ENCODE results near the gene GOLPH3. TPM values are rescaled to one million over a fixed set of nuclear protein-coding genes. Genes with fewer than 3 reads are reported as not detected.
"Not testable (repeated sequence)": the region's sequence is repeated elsewhere in the genome, so short reads cannot be mapped to it uniquely, and the experiment has no call there.

The GOLPH3 gene
- polyA plus RNA-seq, 2 donors = 31.9 to 34.9 TPM

DNA sequence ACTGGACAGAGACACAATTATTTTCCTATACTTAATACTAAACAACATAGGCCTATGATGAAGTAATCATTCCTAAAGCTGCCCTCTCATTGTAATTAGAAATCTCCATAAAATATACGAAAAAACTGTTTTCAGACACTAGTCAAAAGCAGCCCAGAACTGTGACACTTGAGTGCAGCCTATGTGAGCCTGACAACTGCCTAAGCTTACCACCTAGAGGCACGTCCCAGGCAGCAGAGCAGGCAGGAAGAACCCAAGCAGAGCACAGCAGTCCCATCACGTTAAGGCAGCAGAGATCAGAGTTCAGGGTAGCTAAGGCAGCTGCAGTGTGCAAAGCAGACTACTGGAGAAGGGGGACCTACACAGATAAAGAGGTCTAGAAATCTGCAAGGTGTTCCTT lies 46.4 kb downstream of the GOLPH3 start:
- Histone ChIP-seq H3K27ac (ENCODE audit: low read depth in 2 of 2, low read length in 1 of 2) (no peak overlapping the region), H3K4me3 (ENCODE audit: low read depth in 1 of 2, low read length in 2 of 2) (no peak overlapping the region), H3K4me1 (ENCODE audit: control insufficient read depth in 2 of 2, insufficient read depth in 2 of 2, low read length in 1 of 2) (peaks cover 0 to 2% of the 10 kb centered on the region in 2 donors), H3K36me3 (ENCODE audit: control insufficient read depth in 2 of 2, insufficient read depth in 2 of 2, low read length in 1 of 2) (peaks cover 3 to 4% of the 10 kb centered on the region in 2 donors), H3K27me3 (ENCODE audit: control insufficient read depth in 1 of 2, insufficient read depth in 2 of 2, low read length in 2 of 2) (no peaks in the 10 kb centered on the region), H3K9me3 (ENCODE audit: control insufficient read depth in 2 of 2, insufficient read depth in 1 of 2, low read depth in 1 of 2, low read length in 1 of 2) (no peaks in the 10 kb centered on the region)
- WGBS, 2 donors = 72 to 80% methylated on average over 3 of the region's 3 CpGs

DNA sequence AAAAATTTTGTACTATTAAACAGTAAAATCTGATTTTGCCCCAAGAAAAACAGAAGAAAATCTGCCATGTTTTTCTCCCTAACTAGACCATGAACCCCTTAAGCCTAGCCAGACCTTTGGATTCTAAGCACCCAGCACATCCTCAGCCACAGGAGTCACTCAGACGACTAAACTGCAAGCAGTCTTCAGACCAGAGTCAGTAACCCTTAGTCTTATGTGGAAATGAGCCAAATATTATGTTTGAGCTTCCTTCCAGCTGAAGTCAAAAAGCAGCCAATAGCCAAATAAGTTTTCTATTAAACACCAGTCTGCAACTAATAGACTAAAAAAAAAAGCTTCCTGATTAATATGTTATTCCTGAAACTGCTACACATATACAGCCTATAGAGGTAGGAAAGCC lies 47.4 kb downstream of the GOLPH3 start:
- peaks cover 0 to 2% of the 10 kb centered on the region in 2 donors for H3K4me1 ChIP-seq (ENCODE audit: control insufficient read depth in 2 of 2, insufficient read depth in 2 of 2, low read length in 1 of 2)
- H3K9me3 ChIP-seq (ENCODE audit: control insufficient read depth in 2 of 2, insufficient read depth in 1 of 2, low read depth in 1 of 2, low read length in 1 of 2) = no peaks in the 10 kb centered on the region
- no peak overlapping the region for H3K27ac ChIP-seq (ENCODE audit: low read depth in 2 of 2, low read length in 1 of 2)
- H3K36me3 ChIP-seq (ENCODE audit: control insufficient read depth in 2 of 2, insufficient read depth in 2 of 2, low read length in 1 of 2) = peaks cover 4 to 7% of the 10 kb centered on the region in 2 donors
- no peak overlapping the region for H3K4me3 ChIP-seq (ENCODE audit: low read depth in 1 of 2, low read length in 2 of 2)
- H3K27me3 ChIP-seq (ENCODE audit: control insufficient read depth in 1 of 2, insufficient read depth in 2 of 2, low read length in 2 of 2) = no peaks in the 10 kb centered on the region
- 35 to 53% methylated on average over 1 of the region's 1 CpG for WGBS, 2 donors

DNA sequence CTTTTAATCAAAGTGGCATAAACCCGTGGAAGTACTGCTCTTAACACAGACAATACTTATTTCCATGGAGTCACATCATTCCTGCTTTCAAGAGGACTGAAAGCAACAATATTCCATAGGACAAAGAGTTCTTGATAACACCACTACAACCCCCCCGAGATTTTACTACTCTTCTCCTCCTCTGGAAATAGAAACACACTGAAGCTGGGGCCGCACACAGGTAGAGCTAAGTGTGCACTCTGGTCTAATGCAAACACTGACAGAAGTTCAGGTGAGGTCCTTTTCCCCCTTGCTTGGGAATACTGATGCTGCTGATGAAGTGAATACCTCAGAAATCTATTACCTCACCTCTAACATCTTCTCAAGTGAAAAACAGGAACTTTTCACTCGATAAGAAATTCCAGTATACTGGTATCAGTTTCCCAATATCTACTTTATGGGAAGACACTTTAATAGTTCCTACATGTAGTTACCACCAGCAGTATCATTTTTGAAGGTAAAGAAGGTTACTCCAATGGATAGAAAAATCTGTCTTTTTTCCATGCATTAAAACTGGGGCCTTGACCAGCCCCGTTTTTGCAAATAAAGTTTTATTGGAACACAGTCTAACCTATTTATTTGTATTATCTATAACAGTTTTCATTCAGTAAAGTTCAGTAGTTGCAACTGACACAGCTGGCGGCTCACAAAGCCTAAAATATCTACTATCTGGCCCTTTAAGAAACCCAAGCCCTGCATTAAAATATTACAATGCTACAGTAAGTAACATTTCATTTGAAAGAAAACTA lies 50.0 kb downstream of the GOLPH3 start:
- H3K4me3 ChIP-seq (ENCODE audit: low read depth in 1 of 2, low read length in 2 of 2) = no peak overlapping the region
- peaks cover 0 to 2% of the 10 kb centered on the region in 2 donors for H3K4me1 ChIP-seq (ENCODE audit: control insufficient read depth in 2 of 2, insufficient read depth in 2 of 2, low read length in 1 of 2)
- no peaks in the 10 kb centered on the region for H3K9me3 ChIP-seq (ENCODE audit: control insufficient read depth in 2 of 2, insufficient read depth in 1 of 2, low read depth in 1 of 2, low read length in 1 of 2)

DNA sequence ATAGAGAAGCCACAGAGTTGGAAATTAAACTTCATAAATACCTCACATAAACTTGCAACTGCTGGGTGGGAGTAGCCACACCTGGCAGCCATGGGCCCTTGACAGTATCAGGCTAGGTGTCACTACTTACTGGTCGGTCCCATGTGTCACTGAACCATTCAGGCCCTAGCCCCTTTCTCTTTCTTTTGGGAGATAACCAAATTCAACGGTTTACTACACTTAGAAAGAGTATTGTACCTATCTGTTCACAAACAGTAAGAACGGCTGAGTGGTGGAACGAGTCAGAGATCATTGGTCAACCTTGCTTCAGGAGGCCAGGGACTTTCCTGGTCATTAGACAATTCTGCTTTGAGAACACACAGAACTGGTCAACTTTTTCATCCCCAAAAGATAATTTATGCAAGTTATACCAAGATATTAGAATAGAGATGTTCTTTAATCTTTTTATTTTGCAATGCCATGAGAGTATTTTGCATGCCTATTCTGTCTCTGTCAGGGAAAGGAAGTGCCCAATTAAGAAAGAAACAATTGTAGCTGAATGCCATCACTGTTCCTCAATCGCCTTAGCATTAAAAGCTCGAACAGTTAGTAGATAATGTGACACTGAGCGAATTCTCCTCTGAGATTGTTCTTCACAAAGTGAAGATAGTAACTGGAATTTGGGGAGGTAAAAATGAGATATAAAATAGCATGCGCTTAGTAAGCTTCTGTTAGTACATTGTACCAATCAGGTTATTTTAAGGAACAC lies 50.9 kb downstream of the GOLPH3 start:
- no peak overlapping the region for H3K4me3 ChIP-seq (ENCODE audit: low read depth in 1 of 2, low read length in 2 of 2)
- no peaks in the 10 kb centered on the region for H3K9me3 ChIP-seq (ENCODE audit: control insufficient read depth in 2 of 2, insufficient read depth in 1 of 2, low read depth in 1 of 2, low read length in 1 of 2)
- no peaks in the 10 kb centered on the region for H3K27me3 ChIP-seq (ENCODE audit: control insufficient read depth in 1 of 2, insufficient read depth in 2 of 2, low read length in 2 of 2)
- peaks cover 4 to 7% of the 10 kb centered on the region in 2 donors for H3K36me3 ChIP-seq (ENCODE audit: control insufficient read depth in 2 of 2, insufficient read depth in 2 of 2, low read length in 1 of 2)
- H3K27ac ChIP-seq (ENCODE audit: low read depth in 2 of 2, low read length in 1 of 2) = no peak overlapping the region
- peaks cover 0 to 2% of the 10 kb centered on the region in 2 donors for H3K4me1 ChIP-seq (ENCODE audit: control insufficient read depth in 2 of 2, insufficient read depth in 2 of 2, low read length in 1 of 2)
- 88 to 92% methylated on average over 8 of the region's 8 CpGs for WGBS, 2 donors

More for the DNA sequence above, 50.0 kb downstream of the GOLPH3 start:
- no peak overlapping the region for H3K27ac ChIP-seq (ENCODE audit: low read depth in 2 of 2, low read length in 1 of 2)
- H3K27me3 ChIP-seq (ENCODE audit: control insufficient read depth in 1 of 2, insufficient read depth in 2 of 2, low read length in 2 of 2) = no peaks in the 10 kb centered on the region
- H3K36me3 ChIP-seq (ENCODE audit: control insufficient read depth in 2 of 2, insufficient read depth in 2 of 2, low read length in 1 of 2) = peaks cover 4 to 7% of the 10 kb centered on the region in 2 donors
- WGBS, 2 donors = 83 to 86% methylated on average over 6 of the region's 6 CpGs

DNA sequence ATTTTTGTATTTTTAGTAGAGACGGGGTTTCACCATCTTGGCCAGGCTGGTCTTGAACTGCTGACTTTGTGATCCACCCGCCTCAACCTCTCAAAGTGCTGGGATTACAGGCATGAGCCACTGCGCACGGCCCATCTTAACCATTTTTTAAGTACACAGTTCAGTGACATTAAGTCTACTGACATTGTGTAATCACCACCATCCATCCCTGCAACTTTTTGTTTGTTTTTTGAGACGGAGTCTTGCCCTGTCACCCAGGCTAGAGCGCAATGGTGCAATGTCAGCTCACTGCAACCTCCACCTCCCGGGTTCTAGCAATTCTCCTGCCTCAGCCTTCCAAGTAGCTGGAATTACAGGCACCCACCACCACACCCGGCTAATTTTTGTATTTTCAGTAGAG lies 55.2 kb downstream of the GOLPH3 start:
- H3K9me3 ChIP-seq (ENCODE audit: control insufficient read depth in 2 of 2, insufficient read depth in 1 of 2, low read depth in 1 of 2, low read length in 1 of 2); H3K36me3 ChIP-seq (ENCODE audit: control insufficient read depth in 2 of 2, insufficient read depth in 2 of 2, low read length in 1 of 2); H3K4me3 ChIP-seq (ENCODE audit: low read depth in 1 of 2, low read length in 2 of 2); H3K27ac ChIP-seq (ENCODE audit: low read depth in 2 of 2, low read length in 1 of 2); H3K4me1 ChIP-seq (ENCODE audit: control insufficient read depth in 2 of 2, insufficient read depth in 2 of 2, low read length in 1 of 2); H3K27me3 ChIP-seq (ENCODE audit: control insufficient read depth in 1 of 2, insufficient read depth in 2 of 2, low read length in 2 of 2): not testable (repeated sequence)
- WGBS, 2 donors = 96% methylated on average over 8 of the region's 8 CpGs

DNA sequence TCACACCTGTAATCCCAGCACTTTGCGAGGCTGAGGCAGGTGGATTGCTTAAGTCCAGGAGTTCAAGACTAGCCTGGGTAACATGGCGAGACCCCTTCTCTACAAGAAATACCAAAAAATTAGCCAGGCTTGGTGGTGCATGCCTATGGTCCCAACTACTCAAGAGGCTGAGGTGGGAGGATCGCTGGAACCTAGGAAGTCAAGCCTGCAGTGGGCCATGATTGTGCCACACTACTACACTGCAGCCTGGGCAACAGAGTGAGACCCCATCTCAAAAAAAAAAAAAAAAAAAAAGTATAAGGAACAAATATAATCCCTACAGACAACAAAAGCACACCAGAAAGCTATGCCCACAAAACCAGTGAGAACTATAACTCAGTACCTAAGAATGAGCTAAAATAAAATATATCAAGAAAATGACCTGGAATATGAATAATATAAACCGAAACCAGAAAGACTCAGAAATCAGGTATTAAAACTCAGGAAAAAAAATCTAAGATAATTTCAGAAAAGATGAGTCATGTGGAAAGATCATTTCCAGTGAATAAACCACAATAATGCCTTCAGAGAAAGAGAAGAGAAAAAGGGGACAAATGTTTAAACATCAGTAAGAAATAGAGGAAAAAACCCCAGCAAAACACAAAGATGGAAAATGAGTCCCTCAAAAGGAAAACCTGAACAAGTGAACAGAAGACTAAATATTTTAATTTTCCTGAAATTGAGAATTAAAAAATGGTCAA lies 57.4 kb downstream of the GOLPH3 start:
- Histone ChIP-seq H3K9me3 (ENCODE audit: control insufficient read depth in 2 of 2, insufficient read depth in 1 of 2, low read depth in 1 of 2, low read length in 1 of 2) (no peaks in the 10 kb centered on the region), H3K27ac (ENCODE audit: low read depth in 2 of 2, low read length in 1 of 2) (no peak overlapping the region), H3K4me3 (ENCODE audit: low read depth in 1 of 2, low read length in 2 of 2) (no peak overlapping the region), H3K36me3 (ENCODE audit: control insufficient read depth in 2 of 2, insufficient read depth in 2 of 2, low read length in 1 of 2) (peaks cover 5 to 7% of the 10 kb centered on the region in 2 donors), H3K4me1 (ENCODE audit: control insufficient read depth in 2 of 2, insufficient read depth in 2 of 2, low read length in 1 of 2) (peaks cover 0 to 2% of the 10 kb centered on the region in 2 donors), H3K27me3 (ENCODE audit: control insufficient read depth in 1 of 2, insufficient read depth in 2 of 2, low read length in 2 of 2) (no peaks in the 10 kb centered on the region)
- WGBS, 2 donors = 95 to 96% methylated on average over 4 of the region's 4 CpGs

DNA sequence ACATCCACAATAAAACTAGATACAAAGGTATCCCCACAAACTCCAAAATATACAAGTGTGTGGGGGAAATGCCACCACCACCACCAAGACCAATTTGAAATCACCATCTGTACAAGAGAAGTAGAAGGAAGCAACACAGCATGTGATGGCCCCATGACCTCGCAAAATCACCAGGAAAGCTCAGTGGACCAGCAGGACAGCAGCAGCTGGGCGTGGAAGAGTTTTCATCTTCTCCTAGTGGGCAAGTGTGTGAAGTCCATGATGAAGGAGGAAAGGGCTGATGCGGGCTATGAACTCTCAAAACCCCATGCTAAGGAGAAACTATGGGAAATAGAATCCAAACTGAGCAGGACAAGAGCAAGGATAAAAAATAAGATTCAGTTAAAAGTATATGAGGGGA lies 58.1 kb downstream of the GOLPH3 start:
- H3K27ac ChIP-seq (ENCODE audit: low read depth in 2 of 2, low read length in 1 of 2) = no peak overlapping the region
- no peaks in the 10 kb centered on the region for H3K27me3 ChIP-seq (ENCODE audit: control insufficient read depth in 1 of 2, insufficient read depth in 2 of 2, low read length in 2 of 2)
- peaks cover 0 to 2% of the 10 kb centered on the region in 2 donors for H3K4me1 ChIP-seq (ENCODE audit: control insufficient read depth in 2 of 2, insufficient read depth in 2 of 2, low read length in 1 of 2)
- WGBS, 2 donors = 94% methylated on average over 3 of the region's 3 CpGs
- no peaks in the 10 kb centered on the region for H3K9me3 ChIP-seq (ENCODE audit: control insufficient read depth in 2 of 2, insufficient read depth in 1 of 2, low read depth in 1 of 2, low read length in 1 of 2)
- no peak overlapping the region for H3K4me3 ChIP-seq (ENCODE audit: low read depth in 1 of 2, low read length in 2 of 2)
- peaks cover 6 to 8% of the 10 kb centered on the region in 2 donors for H3K36me3 ChIP-seq (ENCODE audit: control insufficient read depth in 2 of 2, insufficient read depth in 2 of 2, low read length in 1 of 2)

DNA sequence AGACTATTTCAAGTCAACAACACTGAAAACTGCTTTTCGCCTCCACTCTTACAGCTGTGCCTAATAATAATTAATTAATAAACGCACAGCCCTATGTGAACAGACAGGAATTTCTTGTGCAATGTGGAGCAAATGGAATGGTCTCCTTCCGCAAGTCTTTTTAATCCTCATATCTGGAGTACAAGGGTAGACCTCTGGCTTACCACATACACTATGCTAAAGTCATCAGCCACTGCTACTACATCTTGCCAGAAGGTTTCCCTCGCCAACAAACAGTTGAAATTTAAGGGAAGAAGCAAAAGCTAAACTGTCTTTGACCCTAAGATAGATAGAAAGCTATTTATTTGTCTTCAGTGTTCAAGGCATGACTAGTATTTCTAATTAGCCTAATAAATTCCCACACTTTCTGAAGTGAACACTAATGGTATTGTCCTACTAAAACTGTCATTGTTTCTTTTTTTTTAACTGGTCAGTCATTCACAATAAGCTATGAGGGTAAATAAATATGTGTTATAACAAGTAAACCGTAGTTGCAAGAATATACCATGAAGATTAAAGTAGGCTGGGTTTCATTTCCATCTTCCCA lies 63.9 kb downstream of the GOLPH3 start:
- H3K9me3 ChIP-seq (ENCODE audit: control insufficient read depth in 2 of 2, insufficient read depth in 1 of 2, low read depth in 1 of 2, low read length in 1 of 2) = no peaks in the 10 kb centered on the region
- 86 to 89% methylated on average over 5 of the region's 5 CpGs for WGBS, 2 donors
- no peaks in the 10 kb centered on the region for H3K4me1 ChIP-seq (ENCODE audit: control insufficient read depth in 2 of 2, insufficient read depth in 2 of 2, low read length in 1 of 2)
- no peaks in the 10 kb centered on the region for H3K27me3 ChIP-seq (ENCODE audit: control insufficient read depth in 1 of 2, insufficient read depth in 2 of 2, low read length in 2 of 2)
- H3K4me3 ChIP-seq (ENCODE audit: low read depth in 1 of 2, low read length in 2 of 2) = no peak overlapping the region
- H3K27ac ChIP-seq (ENCODE audit: low read depth in 2 of 2, low read length in 1 of 2) = no peak overlapping the region
- peaks cover 6 to 16% of the 10 kb centered on the region in 2 donors for H3K36me3 ChIP-seq (ENCODE audit: control insufficient read depth in 2 of 2, insufficient read depth in 2 of 2, low read length in 1 of 2)

DNA sequence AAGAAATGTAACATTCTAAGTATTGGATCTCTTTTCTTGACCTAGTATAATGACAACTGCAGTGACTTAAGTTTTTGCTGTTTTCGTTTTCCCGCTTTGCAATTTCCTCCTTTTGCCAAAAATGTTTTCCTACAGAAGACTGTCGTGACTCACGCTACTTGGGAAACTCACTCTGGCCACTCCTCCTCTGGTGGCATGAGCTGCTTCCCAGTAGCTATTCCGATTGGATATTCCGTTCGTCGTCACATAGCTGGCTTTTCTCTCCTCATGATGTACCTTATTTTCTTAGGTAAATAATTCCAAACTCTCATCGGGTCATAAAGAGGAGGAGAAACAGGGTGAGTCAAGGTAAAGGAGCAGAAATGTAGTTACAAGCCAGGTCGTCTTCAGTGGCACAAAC lies 64.9 kb downstream of the GOLPH3 start:
- Histone ChIP-seq H3K9me3 (ENCODE audit: control insufficient read depth in 2 of 2, insufficient read depth in 1 of 2, low read depth in 1 of 2, low read length in 1 of 2) (no peaks in the 10 kb centered on the region), H3K36me3 (ENCODE audit: control insufficient read depth in 2 of 2, insufficient read depth in 2 of 2, low read length in 1 of 2) (peaks cover 6 to 19% of the 10 kb centered on the region in 2 donors), H3K27me3 (ENCODE audit: control insufficient read depth in 1 of 2, insufficient read depth in 2 of 2, low read length in 2 of 2) (no peaks in the 10 kb centered on the region), H3K27ac (ENCODE audit: low read depth in 2 of 2, low read length in 1 of 2) (no peak overlapping the region), H3K4me1 (ENCODE audit: control insufficient read depth in 2 of 2, insufficient read depth in 2 of 2, low read length in 1 of 2) (no peaks in the 10 kb centered on the region), H3K4me3 (ENCODE audit: low read depth in 1 of 2, low read length in 2 of 2) (no peak overlapping the region)
- WGBS, 2 donors = 92 to 93% methylated on average over 10 of the region's 10 CpGs
